Measurements from ENCODE around the gene PRKCB. TPM values are rescaled to one million over a fixed set of nuclear protein-coding genes. Genes with fewer than 3 reads are reported as not detected.

The PRKCB gene
- total and polyA plus RNA-seq, 2 of the 8 experiments (the other 6 are each of a cell fraction or from before 2014, with no cell fraction given), result 7.1 to 12.1 TPM

DNA sequence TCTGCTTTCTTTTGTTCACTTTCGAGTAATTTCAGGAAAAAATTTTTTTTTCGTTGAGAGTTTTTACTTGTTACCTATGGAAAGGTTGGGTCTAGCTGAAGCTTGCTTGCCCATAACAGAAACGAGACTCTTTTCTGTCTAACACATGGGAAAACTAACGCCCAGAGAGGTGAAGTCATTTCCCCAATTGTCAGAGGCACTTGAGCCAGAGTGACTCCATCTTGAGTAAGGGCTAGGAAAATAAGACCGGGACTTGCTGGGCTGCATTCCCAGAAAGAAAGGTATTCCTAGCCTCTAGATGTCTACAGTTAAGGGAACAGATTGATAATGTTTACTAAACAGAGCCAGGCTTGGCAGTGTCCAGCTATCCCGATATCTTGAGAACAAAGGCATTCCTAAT is 26.8 kb downstream of the PRKCB start:
- Histone ChIP-seq H2AFZ (ENCODE audit: low read length) (no peak overlapping the region), H4K20me1 (replicated peaks in 1 of 2; ENCODE audit: control insufficient read depth in 1 of 2, insufficient read depth in 2 of 2, low read length in 2 of 2) (peaks cover 3 to 4% of the 10 kb centered on the region in 2 experiments), H3K4ac (replicated peaks; ENCODE audit: insufficient read length, low read depth, low read length) (no peak overlapping the region), H3K79me1 (ENCODE audit: low read depth, low read length) (no peaks in the 10 kb centered on the region), H3K18ac (ENCODE audit: extremely low read depth, low read length) (no peak overlapping the region), H3K79me2 (ENCODE audit: control insufficient read depth in 1 of 2, insufficient read depth in 2 of 2, low read length in 2 of 2) (no peaks in the 10 kb centered on the region), H4K8ac (ENCODE audit: extremely low read depth, insufficient read depth, low read length) (no peak overlapping the region), H3K14ac (ENCODE audit: insufficient read length) (no peak overlapping the region), H2BK20ac (ENCODE audit: low read length) (no peak overlapping the region), H3K4me1 (replicated peaks in 1 of 4; ENCODE audit: control insufficient read depth in 3 of 4, insufficient read depth in 4 of 4, low read length in 3 of 4) (peaks cover 0 to 4% (median 0%) of the 10 kb centered on the region in 4 experiments; a peak in 3 of 7 replicates), H3K27ac (ENCODE audit: low read depth, low read length) (no peak overlapping the region), H3K27me3 (replicated peaks in 1 of 4; ENCODE audit: control insufficient read depth in 3 of 4, extremely low read depth in 1 of 4, insufficient read depth in 3 of 4, low read length in 3 of 4) (peaks cover 6 to 46% (median 27%) of the 10 kb centered on the region in 4 experiments), H3K4me3 (ENCODE audit: extremely low read depth in 1 of 4, insufficient read depth in 2 of 4, low read depth in 3 of 4, low read length in 4 of 4) (no peak overlapping the region), H3K9me3 (ENCODE audit: insufficient read depth in 2 of 2, low read depth in 1 of 2, low read length in 1 of 2) (no peaks in the 10 kb centered on the region), H4K91ac (replicated peaks; ENCODE audit: insufficient read length, low read length) (no peak overlapping the region), H3K23me2 (ENCODE audit: low read depth, low read length) (no peaks in the 10 kb centered on the region), H3K9ac (replicated peaks in 1 of 4; ENCODE audit: extremely low read depth in 1 of 4, low read depth in 3 of 4, low read length in 3 of 4) (no peak overlapping the region), H3K23ac (ENCODE audit: insufficient read length) (no peak overlapping the region), H2BK5ac (ENCODE audit: low read depth, low read length) (no peak overlapping the region), H2BK120ac (replicated peaks; ENCODE audit: low read depth, low read length) (no peak overlapping the region), H3K4me2 (ENCODE audit: insufficient read depth in 1 of 2, low read depth in 2 of 2, low read length in 2 of 2) (no peak overlapping the region), H2BK12ac (ENCODE audit: low read depth, low read length) (no peak overlapping the region), H2BK15ac (ENCODE audit: low read length) (no peak overlapping the region), H2AK5ac (ENCODE audit: low read depth, low read length) (no peak overlapping the region), H3K56ac (replicated peaks; ENCODE audit: insufficient read length, low read depth, low read length) (no peak overlapping the region), H4K5ac (ENCODE audit: insufficient read length, low read depth, low read length) (no peak overlapping the region), H3K36me3 (ENCODE audit: control insufficient read depth in 2 of 4, insufficient read depth in 4 of 4, low read length in 3 of 4) (no peaks in the 10 kb centered on the region; a peak in 2 of 8 replicates)
- DNase-seq (ENCODE audit: low read depth in 1 of 2, low spot score in 2 of 2), result no peak
- CTCF ChIA-PET (ENCODE audit: partially characterized antibody), result interaction anchor here (0.6 to 2.9 kb wide), 2 partner anchors 147 to 187 kb away, joined by 3 to 11 read pairs; no protein-coding TSS in a partner anchor
- POLR2A ChIA-PET (ENCODE audit: partially characterized antibody), result interaction anchor here (1.2 kb wide), 1 partner anchor 76 kb away, joined by 3 read pairs; no protein-coding TSS in a partner anchor
- FAIRE-seq, result no peak
- WGBS, 2 experiments (ENCODE audit: extremely low coverage in 1 of 2, insufficient coverage in 1 of 2, insufficient read length in 1 of 2, insufficient replicate concordance in 2 of 2, low coverage in 1 of 2, low lambda C conversion rate in 2 of 2, missing lambda C conversion rate in 1 of 2), result 78% methylated on average over 6 of the region's 6 CpGs; no CpG with 5 or more reads in 1 of the 2 experiments
- TF ChIP-seq USF2 (IDR thresholded peaks at IDR 0.05; ENCODE audit: low read length) (no peak), KDM4A (IDR thresholded peaks at IDR 0.05; ENCODE audit: low read depth, low read length, severe bottlenecking) (no peak), CREB1 (IDR thresholded peaks at IDR 0.05) (no peak), BCL11A (IDR thresholded peaks at IDR 0.05; ENCODE audit: low read depth in 2 of 2, low read length in 2 of 2) (no peak), YY1 (IDR thresholded peaks at IDR 0.05; ENCODE audit: low read depth, low read length) (no peak), JUND (IDR thresholded peaks at IDR 0.05; ENCODE audit: low read length) (no peak), SIN3A (conservative IDR thresholded peaks at IDR 0.05 in 1 of 2, IDR thresholded peaks at IDR 0.05 in 1 of 2; ENCODE audit: low read depth in 1 of 2, low read length in 2 of 2) (no peak), JUN (IDR thresholded peaks at IDR 0.05; ENCODE audit: low read depth, low read length) (no peak), SIX5 (IDR thresholded peaks at IDR 0.05; ENCODE audit: low read depth, low read length) (no peak), GABPA (IDR thresholded peaks at IDR 0.05; ENCODE audit: borderline replicate concordance, insufficient read depth, low read length) (no peak), CHD1 (IDR thresholded peaks at IDR 0.05; ENCODE audit: low read depth, low read length) (no peak), TAF7 (optimal IDR thresholded peaks at IDR 0.05; ENCODE audit: borderline replicate concordance, low read depth, low read length) (no peak)
- TF ChIP-seq, protein P1, sequence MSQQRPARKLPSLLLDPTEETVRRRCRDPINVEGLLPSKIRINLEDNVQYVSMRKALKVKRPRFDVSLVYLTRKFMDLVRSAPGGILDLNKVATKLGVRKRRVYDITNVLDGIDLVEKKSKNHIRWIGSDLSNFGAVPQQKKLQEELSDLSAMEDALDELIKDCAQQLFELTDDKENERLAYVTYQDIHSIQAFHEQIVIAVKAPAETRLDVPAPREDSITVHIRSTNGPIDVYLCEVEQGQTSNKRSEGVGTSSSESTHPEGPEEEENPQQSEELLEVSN (IDR thresholded peaks at IDR 0.05), result no peak
